Measurements from ENCODE around the gene TPP2. TPM values are rescaled to one million over a fixed set of nuclear protein-coding genes. Genes with fewer than 3 reads are reported as not detected.

TPP2 gene
- total RNA-seq, 1 experiment from 2014 or later, result 36.7 TPM

DNA sequence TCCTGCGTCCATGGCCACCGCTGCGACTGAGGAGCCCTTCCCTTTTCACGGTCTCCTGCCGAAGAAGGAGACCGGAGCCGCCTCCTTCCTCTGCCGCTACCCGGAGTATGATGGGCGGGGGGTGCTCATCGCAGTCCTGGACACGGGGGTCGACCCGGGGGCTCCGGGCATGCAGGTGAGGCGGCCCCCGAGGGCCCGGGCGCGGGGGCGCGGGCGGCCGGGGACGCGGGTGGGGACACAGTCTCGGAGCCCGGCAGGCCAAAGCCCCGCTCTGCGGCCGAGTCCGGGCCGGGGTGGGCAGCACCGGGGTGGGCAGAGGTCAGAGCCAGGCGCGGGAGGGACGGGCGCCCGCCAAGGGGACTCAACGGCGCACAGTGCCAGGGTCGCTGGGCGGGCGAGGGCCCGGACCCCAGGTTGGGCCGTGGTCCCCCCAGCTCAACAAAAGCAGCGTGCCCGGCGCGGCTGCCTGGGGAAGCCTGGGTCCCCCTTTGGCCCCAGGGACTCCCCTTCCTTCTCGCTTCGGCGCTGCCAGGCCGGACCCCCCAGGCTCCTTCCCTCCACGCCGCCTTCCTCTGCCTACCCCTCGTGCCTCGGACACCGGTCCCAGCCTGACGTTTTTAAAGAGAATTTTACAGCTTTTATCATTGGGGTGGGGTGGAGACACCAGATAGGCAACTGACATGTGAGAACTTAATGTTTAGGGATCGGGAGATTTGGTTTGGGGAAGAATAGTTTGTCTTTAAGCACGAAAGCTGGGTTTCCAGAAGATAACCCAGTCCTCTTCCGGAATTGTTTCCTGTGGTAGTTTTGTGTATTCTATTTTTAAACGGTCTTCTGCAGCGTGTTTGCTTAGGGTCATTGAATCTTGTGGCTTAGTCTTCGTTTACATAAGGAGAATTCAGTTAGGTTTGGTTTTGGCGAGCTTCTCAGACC is 509 bp downstream of the TPP2 start:
- no peaks in the 10 kb centered on the region for H3K36me3 ChIP-seq (ENCODE audit: control insufficient read depth in 1 of 2, insufficient read depth in 2 of 2, low read length in 2 of 2)
- H3K4me2 ChIP-seq (ENCODE audit: low read length), result peak overlapping the region; percentile 75
- ATAC-seq (peak; percentile 8), DNase-seq (ENCODE audit: low read depth, low spot score) (no peak)
- no peaks in the 10 kb centered on the region for H3K9me3 ChIP-seq (ENCODE audit: control insufficient read depth in 1 of 2, insufficient read depth in 1 of 2, low read depth in 1 of 2, low read length in 2 of 2)
- H3K4me3 ChIP-seq (replicated peaks in 1 of 2; ENCODE audit: low read depth in 1 of 2, low read length in 2 of 2), result peak overlapping the region; percentile 78 to 97
- RAD21 ChIA-PET (ENCODE audit: low non-redundant PET in 1 of 2, low total read pairs in 2 of 2, uncharacterized antibody in 2 of 2, unreplicated experiment in 2 of 2), result interaction anchor here in 1 of 2 experiments (1.0 kb wide), 1 partner anchor 8 kb away, joined by 3 read pairs; no protein-coding TSS in a partner anchor
- no peaks in the 10 kb centered on the region for H3K9me2 ChIP-seq (ENCODE audit: insufficient read depth)
- H3K4me1 ChIP-seq (ENCODE audit: control insufficient read depth in 1 of 2, insufficient read depth in 2 of 2, low read length in 2 of 2), result peaks cover 0 to 20% of the 10 kb centered on the region in 2 experiments; a peak in 2 of 4 replicates
- no TSS peak for BruUV-seq (replicated peaks)
- peak overlapping the region; percentile 89 for H3K27ac ChIP-seq (ENCODE audit: low read depth, low read length)
- peaks cover 65% of the 10 kb centered on the region for H3K79me2 ChIP-seq (ENCODE audit: insufficient read depth, low read length)
- peaks cover 8% of the 10 kb centered on the region; the same call in 1 of the 2 replicates for H4K20me1 ChIP-seq (ENCODE audit: insufficient read depth)
- POLR2A ChIA-PET, result interaction anchor here (0.7 to 2.4 kb wide), 7 partner anchors 8 to 249 kb away, joined by 3 to 11 read pairs (median 4); partner anchors contain the start of genes ERCC5 and TEX30
- H2AFZ ChIP-seq (ENCODE audit: low read depth, low read length, poor library complexity, severe bottlenecking), result no peak overlapping the region
- H3K27me3 ChIP-seq (ENCODE audit: insufficient read depth, low read length), result no peaks in the 10 kb centered on the region
- intact Hi-C loops (cut with micrococcal nuclease), result loop anchor here (2.0 kb wide), 1 partner anchor 202 kb away; the partner anchor contains the start of genes BIVM and POGLUT2
- peak overlapping the region; percentile 97 for H3K9ac ChIP-seq (ENCODE audit: low read length)
- CTCF ChIA-PET, result interaction anchor here (0.7 to 1.5 kb wide), 5 partner anchors 41 to 1452 kb away, joined by 3 to 7 read pairs (median 4); no protein-coding TSS in a partner anchor
- peak; percentile 3 for TF ChIP-seq YY1 (IDR thresholded peaks at IDR 0.05; ENCODE audit: extremely low read depth, insufficient replicate concordance, low read depth, low read length)
- TF ChIP-seq RAD21 (IDR thresholded peaks at IDR 0.05; ENCODE audit: low read depth), result no peak
- TF ChIP-seq EGR1 (IDR thresholded peaks at IDR 0.05; ENCODE audit: low read depth), result no peak
- TF ChIP-seq, protein P1, sequence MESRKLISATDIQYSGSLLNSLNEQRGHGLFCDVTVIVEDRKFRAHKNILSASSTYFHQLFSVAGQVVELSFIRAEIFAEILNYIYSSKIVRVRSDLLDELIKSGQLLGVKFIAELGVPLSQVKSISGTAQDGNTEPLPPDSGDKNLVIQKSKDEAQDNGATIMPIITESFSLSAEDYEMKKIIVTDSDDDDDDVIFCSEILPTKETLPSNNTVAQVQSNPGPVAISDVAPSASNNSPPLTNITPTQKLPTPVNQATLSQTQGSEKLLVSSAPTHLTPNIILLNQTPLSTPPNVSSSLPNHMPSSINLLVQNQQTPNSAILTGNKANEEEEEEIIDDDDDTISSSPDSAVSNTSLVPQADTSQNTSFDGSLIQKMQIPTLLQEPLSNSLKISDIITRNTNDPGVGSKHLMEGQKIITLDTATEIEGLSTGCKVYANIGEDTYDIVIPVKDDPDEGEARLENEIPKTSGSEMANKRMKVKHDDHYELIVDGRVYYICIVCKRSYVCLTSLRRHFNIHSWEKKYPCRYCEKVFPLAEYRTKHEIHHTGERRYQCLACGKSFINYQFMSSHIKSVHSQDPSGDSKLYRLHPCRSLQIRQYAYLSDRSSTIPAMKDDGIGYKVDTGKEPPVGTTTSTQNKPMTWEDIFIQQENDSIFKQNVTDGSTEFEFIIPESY (IDR thresholded peaks at IDR 0.05; ENCODE audit: extremely low read depth, insufficient replicate concordance, low read length), result no peak
- no peak for TF ChIP-seq POLR2A (IDR thresholded peaks at IDR 0.05; ENCODE audit: borderline replicate concordance, extremely low read depth, insufficient read depth, insufficient read length)
- no peak for TF ChIP-seq JUND (IDR thresholded peaks at IDR 0.05)
- TF ChIP-seq ZFX (IDR thresholded peaks at IDR 0.05), result peak; percentile 25; the same call in 1 of the 2 replicates
- TF ChIP-seq SP1 (IDR thresholded peaks at IDR 0.05; ENCODE audit: low read depth), result no peak
- TF ChIP-seq, protein P2, sequence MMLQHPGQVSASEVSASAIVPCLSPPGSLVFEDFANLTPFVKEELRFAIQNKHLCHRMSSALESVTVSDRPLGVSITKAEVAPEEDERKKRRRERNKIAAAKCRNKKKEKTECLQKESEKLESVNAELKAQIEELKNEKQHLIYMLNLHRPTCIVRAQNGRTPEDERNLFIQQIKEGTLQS (IDR thresholded peaks at IDR 0.05), result no peak
- no peak for TF ChIP-seq POLR2AphosphoS5 (IDR thresholded peaks at IDR 0.05; ENCODE audit: low read depth, low read length)
- TF ChIP-seq, protein P3, sequence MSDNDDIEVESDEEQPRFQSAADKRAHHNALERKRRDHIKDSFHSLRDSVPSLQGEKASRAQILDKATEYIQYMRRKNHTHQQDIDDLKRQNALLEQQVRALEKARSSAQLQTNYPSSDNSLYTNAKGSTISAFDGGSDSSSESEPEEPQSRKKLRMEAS (IDR thresholded peaks at IDR 0.05), result no peak
- TF ChIP-seq ZNF274 (IDR thresholded peaks at IDR 0.05; ENCODE audit: low read depth, low read length), result no peak
- TF ChIP-seq EZH2phosphoT487 (IDR thresholded peaks at IDR 0.05; ENCODE audit: borderline replicate concordance), result no peak
- no peak for TF ChIP-seq CEBPB (IDR thresholded peaks at IDR 0.05; ENCODE audit: low read depth)
- TF ChIP-seq EZH2 (IDR thresholded peaks at IDR 0.05), result no peak
- no peak for TF ChIP-seq SRF (IDR thresholded peaks at IDR 0.05; ENCODE audit: low read depth)
- peak; percentile 3 for TF ChIP-seq TCF7L2 (IDR thresholded peaks at IDR 0.05; ENCODE audit: borderline replicate concordance, extremely low read depth, insufficient read depth, insufficient read length)
- TF ChIP-seq, protein P4, sequence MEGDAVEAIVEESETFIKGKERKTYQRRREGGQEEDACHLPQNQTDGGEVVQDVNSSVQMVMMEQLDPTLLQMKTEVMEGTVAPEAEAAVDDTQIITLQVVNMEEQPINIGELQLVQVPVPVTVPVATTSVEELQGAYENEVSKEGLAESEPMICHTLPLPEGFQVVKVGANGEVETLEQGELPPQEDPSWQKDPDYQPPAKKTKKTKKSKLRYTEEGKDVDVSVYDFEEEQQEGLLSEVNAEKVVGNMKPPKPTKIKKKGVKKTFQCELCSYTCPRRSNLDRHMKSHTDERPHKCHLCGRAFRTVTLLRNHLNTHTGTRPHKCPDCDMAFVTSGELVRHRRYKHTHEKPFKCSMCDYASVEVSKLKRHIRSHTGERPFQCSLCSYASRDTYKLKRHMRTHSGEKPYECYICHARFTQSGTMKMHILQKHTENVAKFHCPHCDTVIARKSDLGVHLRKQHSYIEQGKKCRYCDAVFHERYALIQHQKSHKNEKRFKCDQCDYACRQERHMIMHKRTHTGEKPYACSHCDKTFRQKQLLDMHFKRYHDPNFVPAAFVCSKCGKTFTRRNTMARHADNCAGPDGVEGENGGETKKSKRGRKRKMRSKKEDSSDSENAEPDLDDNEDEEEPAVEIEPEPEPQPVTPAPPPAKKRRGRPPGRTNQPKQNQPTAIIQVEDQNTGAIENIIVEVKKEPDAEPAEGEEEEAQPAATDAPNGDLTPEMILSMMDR (IDR thresholded peaks at IDR 0.05 in 2 of 3, conservative IDR thresholded peaks at IDR 0.05 in 1 of 3; ENCODE audit: borderline replicate concordance in 1 of 3, insufficient read depth in 1 of 3, low read depth in 2 of 3, low read length in 2 of 3), result no peak
- no peak for TF ChIP-seq ELF1 (IDR thresholded peaks at IDR 0.05; ENCODE audit: borderline replicate concordance, low read depth)
- no peak for TF ChIP-seq FOSL1 (IDR thresholded peaks at IDR 0.05; ENCODE audit: low read depth)
- no peak for TF ChIP-seq CBX3 (IDR thresholded peaks at IDR 0.05; ENCODE audit: low read depth)
- no peak for TF ChIP-seq SIN3A (IDR thresholded peaks at IDR 0.05; ENCODE audit: low read depth)
